K562 (cell line): ENCODE results near the gene TLCD1. TPM values are rescaled to one million over a fixed set of nuclear protein-coding genes. Genes with fewer than 3 reads are reported as not detected.

Experiments
- CHD1 ChIP-seq: fragments of 200-600 bp; sonication (generic); IDR thresholded peaks from one replicate; pipeline ENCODE4 v1.6.1; 2012; ENCODE audit warnings: mild to moderate bottlenecking, moderate library complexity, low read length, inconsistent platforms
- E2F5 ChIP-seq: sonication (generic); formaldehyde crosslinking; IDR thresholded peaks from 2 replicates; pipeline ENCODE4 v1.8.0; 2022; ENCODE audit warnings: mild to moderate bottlenecking, missing genetic modification reagents
- HCFC1 ChIP-seq: IDR thresholded peaks from 2 replicates; pipeline ENCODE4 v1.6.1; 2012; ENCODE audit warnings: low read depth, low read length, improper control_type of control experiment
- HOXB6 ChIP-seq: fragments of 250-450 bp; sonication (Bioruptor Pico); IDR thresholded peaks from 2 replicates; pipeline ENCODE4 v1.5.1; 2022; ENCODE audit warnings: mild to moderate bottlenecking, borderline replicate concordance
- KDM4B ChIP-seq, 2 experiments: fragments of 450-650 bp in 1 of 2; sonication (generic) in 1 of 2; IDR thresholded peaks; 2 replicates each; pipeline ENCODE4 v1.6.1; 2016 to 2017; ENCODE audit warnings: borderline replicate concordance in 2 of 2, antibody characterized with exemption in 1 of 2, low read depth in 1 of 2, mild to moderate bottlenecking in 1 of 2
- KDM5B ChIP-seq: fragments of 200-600 bp; sonication (generic); IDR thresholded peaks from 2 replicates; pipeline ENCODE4 v1.6.1; 2012; ENCODE audit warnings: low read depth, mild to moderate bottlenecking, moderate library complexity, low read length, control low read depth, inconsistent platforms; ENCODE audit not compliant: insufficient replicate concordance
- KLF1 ChIP-seq: fragments of 450-650 bp; IDR thresholded peaks from 2 replicates; pipeline ENCODE4 v1.6.1; 2016; ENCODE audit warnings: missing genetic modification characterization, missing compliant biosample characterization
- MTA3 ChIP-seq: fragments of 450-650 bp; formaldehyde crosslinking; IDR thresholded peaks from 2 replicates; pipeline ENCODE4 v1.6.1; 2017; ENCODE audit warnings: mild to moderate bottlenecking, borderline replicate concordance
- NUFIP1 ChIP-seq: fragments of 450-650 bp; IDR thresholded peaks from 2 replicates; pipeline ENCODE4 v1.6.1; 2018; ENCODE audit not compliant: partially characterized antibody
- PBX2 ChIP-seq, 2 experiments: IDR thresholded peaks in 1 of 2; conservative IDR thresholded peaks in 1 of 2; 2 replicates each; pipeline ENCODE4 v1.6.1; 2016; ENCODE audit warnings: low read depth in 2 of 2, mild to moderate bottlenecking in 1 of 2, missing compliant biosample characterization in 1 of 2, missing genetic modification characterization in 1 of 2, moderate library complexity in 1 of 2
- SIN3A ChIP-seq, 2 experiments: fragments of 150-350 bp in 1 of 2; IDR thresholded peaks; 2 replicates each; pipeline ENCODE4 v1.6.1; 2011 to 2016; ENCODE audit warnings: borderline replicate concordance in 2 of 2, low read depth in 2 of 2, low read length in 2 of 2, mild to moderate bottlenecking in 2 of 2, moderate library complexity in 2 of 2; ENCODE audit not compliant: control insufficient read depth in 1 of 2
- SNAPC5 ChIP-seq: fragments of 250-450 bp; sonication (Bioruptor Pico); IDR thresholded peaks from 2 replicates; pipeline ENCODE4 v1.8.0; 2021; ENCODE audit warnings: moderate library complexity, mild to moderate bottlenecking, inconsistent platforms
- TCF7 ChIP-seq: sonication (generic); IDR thresholded peaks from 2 replicates; pipeline ENCODE4 v1.6.1; 2016; ENCODE audit warnings: antibody characterized with exemption, borderline replicate concordance
- TFAP4 ChIP-seq: sonication (generic); formaldehyde crosslinking; IDR thresholded peaks from 2 replicates; pipeline ENCODE4 v1.8.0; 2022; ENCODE audit warnings: missing genetic modification reagents, mild to moderate bottlenecking, moderate library complexity, borderline replicate concordance
- ZNF263 ChIP-seq: sonication (generic); formaldehyde crosslinking; IDR thresholded peaks from 2 replicates; pipeline ENCODE4 v1.8.0; 2022; ENCODE audit warnings: mild to moderate bottlenecking, missing genetic modification reagents, borderline replicate concordance
- ZNF274 ChIP-seq: IDR thresholded peaks from 2 replicates; pipeline ENCODE4 v1.6.1; 2011; ENCODE audit warnings: low read depth, mild to moderate bottlenecking, low read length, moderate library complexity, borderline replicate concordance
- ZNF589 ChIP-seq: fragments of 200-800 bp; sonication (Bioruptor generic); IDR thresholded peaks from 2 replicates; pipeline ENCODE4 v1.6.1; 2016; ENCODE audit warnings: low read depth, missing genetic modification characterization, missing compliant biosample characterization
- ZNF639 ChIP-seq, 2 experiments: fragments of 200-800 bp in 1 of 2; sonication (Bioruptor generic) in 1 of 2; sonication (generic) in 1 of 2; formaldehyde crosslinking in 1 of 2; IDR thresholded peaks in 1 of 2; conservative IDR thresholded peaks in 1 of 2; 2 replicates each; pipeline versions ENCODE4 v1.5.0 to v1.6.1; 2016 to 2020; ENCODE audit warnings: missing compliant biosample characterization in 1 of 2, missing genetic modification characterization in 1 of 2, missing genetic modification reagents in 1 of 2
- polyA plus RNA-seq, 8 experiments: library from polyadenylated mRNA; depleted of rRNA in 4 of 8; stranded (reverse) in 5 of 8; unstranded in 3 of 8; fragments of >200 nt; fragmentation: Nextera tagmentation in 2 of 8; fragmentation: Illumina TruSeq in 1 of 8; extraction: Ambion mirVana in 2 of 8; extraction: Trizol in 1 of 8; gene quantifications; 2 replicates each; pipeline versions ENCODE4 v1.2.1 to v1.2.3, GENCODE V29; 2011 to 2014; ENCODE audit warnings: inconsistent platforms in 1 of 8, missing spikeins in 1 of 8
- total RNA-seq, 7 experiments: library from RNA; depleted of rRNA in 6 of 7; stranded (reverse); fragments of >200 nt in 6 of 7; fragmentation: Illumina TruSeq in 2 of 7; extraction: Trizol in 2 of 7; gene quantifications; 2 replicates each; pipeline versions ENCODE4 v1.2.1 to v1.2.3, GENCODE V29; 2011 to 2021; ENCODE audit warnings: low replicate concordance in 1 of 7

TLCD1 gene
- total and polyA plus RNA-seq, 9 of the 15 experiments (the other 6 are each of a cell fraction or from before 2014, with no cell fraction given) = 6.8 to 37.7 (median 21.7) TPM

GRCh38 chr17:28744972-28745785 lies 19.1 kb upstream of the TLCD1 start (continued):
- TF ChIP-seq KDM4B (IDR thresholded peaks at IDR 0.05; ENCODE audit: borderline replicate concordance in 2 of 2, low read depth in 1 of 2) = 0 out of 4 replicates have a peak, but pooled peaks of 1 of the 2 experiments have one; percentile 19
- no peak for TF ChIP-seq SNAPC5 (CRISPR knock-in tag)
- TF ChIP-seq ZNF639 (CRISPR knock-in tag; conservative IDR thresholded peaks at IDR 0.05 in 1 of 2, IDR thresholded peaks at IDR 0.05 in 1 of 2) = peak in 1 of 2 experiments; percentile 27; a peak in 1 of 4 replicates
- no peak for TF ChIP-seq HOXB6 (CRISPR knock-in tag)
- no peak for TF ChIP-seq NUFIP1
- TF ChIP-seq TFAP4 (CRISPR knock-in tag) = peak; percentile 38; the same call in 1 of the 2 replicates
- TF ChIP-seq ZNF274 = no peak
- TF ChIP-seq SIN3A (IDR thresholded peaks at IDR 0.05; ENCODE audit: borderline replicate concordance in 2 of 2, control insufficient read depth in 1 of 2, low read depth in 2 of 2, low read length in 2 of 2) = peak in 1 of 2 experiments; percentile 19; a peak in 1 of 4 replicates
- no peak for TF ChIP-seq MTA3
- TF ChIP-seq CHD1 = peak; percentile 85
- peak; percentile 18; the same call in 1 of the 2 replicates for TF ChIP-seq HCFC1
- TF ChIP-seq ZNF263 = peak; percentile 94
- no peak for TF ChIP-seq KLF1 (tag)
- no peak for TF ChIP-seq ZNF589
- TF ChIP-seq KDM5B = peak; percentile 3
- TF ChIP-seq PBX2 (CRISPR knock-in tag; IDR thresholded peaks at IDR 0.05; ENCODE audit: low read depth) = no peak
- TF ChIP-seq PBX2 (tag; conservative IDR thresholded peaks at IDR 0.05; ENCODE audit: low read depth) = no peak
- no peak for TF ChIP-seq TCF7
- TF ChIP-seq E2F5 (CRISPR knock-in tag) = 0 out of 2 replicates have a peak, but pooled peaks have one; percentile 40
